ENCODE data around the gene KCNIP4. TPM values are rescaled to one million over a fixed set of nuclear protein-coding genes. Genes with fewer than 3 reads are reported as not detected.

KCNIP4 gene
- total and polyA plus RNA-seq, 4 donors: 12.5 to 74.2 (median 54.5) TPM

GRCh38 chr4:21102667-21103066, 845.9 kb downstream of the KCNIP4 start:
- H3K36me3 ChIP-seq (ENCODE audit: control insufficient read depth, insufficient read depth, low read length): no peaks in the 10 kb centered on the region
- H3K27me3 ChIP-seq (ENCODE audit: control insufficient read depth, insufficient read depth, low read length): no peaks in the 10 kb centered on the region
- no peaks in the 10 kb centered on the region for H3K9me3 ChIP-seq (ENCODE audit: control insufficient read depth, insufficient read depth, low read length)
- no peak overlapping the region for H3K4me3 ChIP-seq (ENCODE audit: low read depth, low read length)
- no peaks in the 10 kb centered on the region for H3K4me1 ChIP-seq (ENCODE audit: control insufficient read depth, insufficient read depth, low read length)
- no peak overlapping the region for H3K27ac ChIP-seq (ENCODE audit: low read depth, low read length)
- no peak for DNase-seq (ENCODE audit: low read depth in 4 of 6, low spot score in 6 of 6)

- no CpG with 5 or more reads among the region's 1 CpG for WGBS (ENCODE audit: insufficient coverage)
- DNase-seq (ENCODE audit: low read depth in 4 of 6, low spot score in 6 of 6): no peak
- Histone ChIP-seq H3K36me3 (ENCODE audit: control insufficient read depth, insufficient read depth, low read length) (no peaks in the 10 kb centered on the region), H3K27ac (ENCODE audit: low read depth, low read length) (no peak overlapping the region), H3K27me3 (ENCODE audit: control insufficient read depth, insufficient read depth, low read length) (no peaks in the 10 kb centered on the region), H3K9me3 (ENCODE audit: control insufficient read depth, insufficient read depth, low read length) (no peaks in the 10 kb centered on the region), H3K4me3 (ENCODE audit: low read depth, low read length) (no peak overlapping the region), H3K4me1 (ENCODE audit: control insufficient read depth, insufficient read depth, low read length) (no peaks in the 10 kb centered on the region)
Observed at GRCh38 chr4:21097865-21098264, 850.7 kb downstream of the KCNIP4 start.

GRCh38 chr4:21097026-21097425, 851.5 kb downstream of the KCNIP4 start:
- Histone ChIP-seq H3K4me3 (ENCODE audit: low read depth, low read length) (no peak overlapping the region), H3K9me3 (ENCODE audit: control insufficient read depth, insufficient read depth, low read length) (no peaks in the 10 kb centered on the region), H3K27me3 (ENCODE audit: control insufficient read depth, insufficient read depth, low read length) (no peaks in the 10 kb centered on the region), H3K27ac (ENCODE audit: low read depth, low read length) (no peak overlapping the region), H3K36me3 (ENCODE audit: control insufficient read depth, insufficient read depth, low read length) (no peaks in the 10 kb centered on the region), H3K4me1 (ENCODE audit: control insufficient read depth, insufficient read depth, low read length) (no peaks in the 10 kb centered on the region)
- no peak for DNase-seq (ENCODE audit: low read depth in 4 of 6, low spot score in 6 of 6)
- no CpG with 5 or more reads among the region's 1 CpG for WGBS (ENCODE audit: insufficient coverage)

GRCh38 chr4:21092531-21092930, 856.0 kb downstream of the KCNIP4 start:
- H3K27me3 ChIP-seq (ENCODE audit: control insufficient read depth, insufficient read depth, low read length): no peaks in the 10 kb centered on the region
- H3K4me3 ChIP-seq (ENCODE audit: low read depth, low read length): no peak overlapping the region
- H3K9me3 ChIP-seq (ENCODE audit: control insufficient read depth, insufficient read depth, low read length): no peaks in the 10 kb centered on the region
- H3K27ac ChIP-seq (ENCODE audit: low read depth, low read length): no peak overlapping the region
- H3K4me1 ChIP-seq (ENCODE audit: control insufficient read depth, insufficient read depth, low read length): no peaks in the 10 kb centered on the region
- no peaks in the 10 kb centered on the region for H3K36me3 ChIP-seq (ENCODE audit: control insufficient read depth, insufficient read depth, low read length)
- no peak for DNase-seq (ENCODE audit: low read depth in 4 of 6, low spot score in 6 of 6)
- WGBS (ENCODE audit: insufficient coverage): no CpG with 5 or more reads among the region's 1 CpG

- H3K27me3 ChIP-seq (ENCODE audit: control insufficient read depth, insufficient read depth, low read length): no peaks in the 10 kb centered on the region
- WGBS (ENCODE audit: insufficient coverage): 100% methylated on average over 1 of the region's 4 CpGs
- H3K27ac ChIP-seq (ENCODE audit: low read depth, low read length): no peak overlapping the region
- no peak for DNase-seq (ENCODE audit: low read depth in 4 of 6, low spot score in 6 of 6)
- no peaks in the 10 kb centered on the region for H3K36me3 ChIP-seq (ENCODE audit: control insufficient read depth, insufficient read depth, low read length)
- no peak overlapping the region for H3K4me3 ChIP-seq (ENCODE audit: low read depth, low read length)
- H3K9me3 ChIP-seq (ENCODE audit: control insufficient read depth, insufficient read depth, low read length): no peaks in the 10 kb centered on the region
- H3K4me1 ChIP-seq (ENCODE audit: control insufficient read depth, insufficient read depth, low read length): no peaks in the 10 kb centered on the region
Observed at GRCh38 chr4:21090094-21090666, 858.4 kb downstream of the KCNIP4 start.

- H3K4me3 ChIP-seq (ENCODE audit: low read depth, low read length): no peak overlapping the region
- H3K36me3 ChIP-seq (ENCODE audit: control insufficient read depth, insufficient read depth, low read length): no peaks in the 10 kb centered on the region
- H3K27ac ChIP-seq (ENCODE audit: low read depth, low read length): no peak overlapping the region
- H3K4me1 ChIP-seq (ENCODE audit: control insufficient read depth, insufficient read depth, low read length): no peaks in the 10 kb centered on the region
- no peaks in the 10 kb centered on the region for H3K9me3 ChIP-seq (ENCODE audit: control insufficient read depth, insufficient read depth, low read length)
- no peaks in the 10 kb centered on the region for H3K27me3 ChIP-seq (ENCODE audit: control insufficient read depth, insufficient read depth, low read length)
- DNase-seq (ENCODE audit: low read depth in 4 of 6, low spot score in 6 of 6): no peak
Observed at GRCh38 chr4:21083413-21083812, 865.2 kb downstream of the KCNIP4 start.

GRCh38 chr4:21077967-21078366, 870.6 kb downstream of the KCNIP4 start:
- H3K9me3 ChIP-seq (ENCODE audit: control insufficient read depth, insufficient read depth, low read length): no peaks in the 10 kb centered on the region
- no peak for DNase-seq (ENCODE audit: low read depth in 4 of 6, low spot score in 6 of 6)
- no peak overlapping the region for H3K4me3 ChIP-seq (ENCODE audit: low read depth, low read length)
- WGBS (ENCODE audit: insufficient coverage): 86% methylated on average over 1 of the region's 2 CpGs
- H3K27me3 ChIP-seq (ENCODE audit: control insufficient read depth, insufficient read depth, low read length): no peaks in the 10 kb centered on the region
- H3K4me1 ChIP-seq (ENCODE audit: control insufficient read depth, insufficient read depth, low read length): no peaks in the 10 kb centered on the region
- H3K36me3 ChIP-seq (ENCODE audit: control insufficient read depth, insufficient read depth, low read length): no peaks in the 10 kb centered on the region
- H3K27ac ChIP-seq (ENCODE audit: low read depth, low read length): no peak overlapping the region

GRCh38 chr4:21067351-21067750, 881.2 kb downstream of the KCNIP4 start:
- Histone ChIP-seq H3K27me3 (ENCODE audit: control insufficient read depth, insufficient read depth, low read length) (no peaks in the 10 kb centered on the region), H3K27ac (ENCODE audit: low read depth, low read length) (no peak overlapping the region), H3K9me3 (ENCODE audit: control insufficient read depth, insufficient read depth, low read length) (no peaks in the 10 kb centered on the region), H3K36me3 (ENCODE audit: control insufficient read depth, insufficient read depth, low read length) (no peaks in the 10 kb centered on the region), H3K4me1 (ENCODE audit: control insufficient read depth, insufficient read depth, low read length) (no peaks in the 10 kb centered on the region), H3K4me3 (ENCODE audit: low read depth, low read length) (no peak overlapping the region)
- no CpG with 5 or more reads among the region's 1 CpG for WGBS (ENCODE audit: insufficient coverage)
- no peak for DNase-seq (ENCODE audit: low read depth in 4 of 6, low spot score in 6 of 6)

- no peak overlapping the region for H3K27ac ChIP-seq (ENCODE audit: low read depth, low read length)
- H3K4me3 ChIP-seq (ENCODE audit: low read depth, low read length): no peak overlapping the region
- no peaks in the 10 kb centered on the region for H3K36me3 ChIP-seq (ENCODE audit: control insufficient read depth, insufficient read depth, low read length)
- no peaks in the 10 kb centered on the region for H3K9me3 ChIP-seq (ENCODE audit: control insufficient read depth, insufficient read depth, low read length)
- DNase-seq (ENCODE audit: low read depth in 4 of 6, low spot score in 6 of 6): peak in 1 of 6 donors; percentile 9
- no CpG with 5 or more reads among the region's 1 CpG for WGBS (ENCODE audit: insufficient coverage)
- no peaks in the 10 kb centered on the region for H3K27me3 ChIP-seq (ENCODE audit: control insufficient read depth, insufficient read depth, low read length)
- no peaks in the 10 kb centered on the region for H3K4me1 ChIP-seq (ENCODE audit: control insufficient read depth, insufficient read depth, low read length)
Observed at GRCh38 chr4:21061902-21062301, 886.7 kb downstream of the KCNIP4 start.

GRCh38 chr4:21046141-21046540, 902.4 kb downstream of the KCNIP4 start:
- Histone ChIP-seq H3K4me3 (ENCODE audit: low read depth, low read length) (no peak overlapping the region), H3K36me3 (ENCODE audit: control insufficient read depth, insufficient read depth, low read length) (no peaks in the 10 kb centered on the region), H3K4me1 (ENCODE audit: control insufficient read depth, insufficient read depth, low read length) (no peaks in the 10 kb centered on the region), H3K27me3 (ENCODE audit: control insufficient read depth, insufficient read depth, low read length) (no peaks in the 10 kb centered on the region), H3K27ac (ENCODE audit: low read depth, low read length) (no peak overlapping the region), H3K9me3 (ENCODE audit: control insufficient read depth, insufficient read depth, low read length) (no peaks in the 10 kb centered on the region)
- WGBS (ENCODE audit: insufficient coverage): no CpG with 5 or more reads among the region's 1 CpG
- DNase-seq (ENCODE audit: low read depth in 4 of 6, low spot score in 6 of 6): no peak

All from spinal cord (tissue), 10 donors.